DMS53 (cell line): ENCODE data around the gene TLR8.
"Not testable (repeated sequence)": the region's sequence is repeated elsewhere in the genome, so short reads cannot be mapped to it uniquely, and the experiment has no call there.

Source experiments
- DNase-seq: peaks from one replicate; lab custom pipeline; 2025; lab: John Stamatoyannopoulos, UW

TLR8 gene

DNA sequence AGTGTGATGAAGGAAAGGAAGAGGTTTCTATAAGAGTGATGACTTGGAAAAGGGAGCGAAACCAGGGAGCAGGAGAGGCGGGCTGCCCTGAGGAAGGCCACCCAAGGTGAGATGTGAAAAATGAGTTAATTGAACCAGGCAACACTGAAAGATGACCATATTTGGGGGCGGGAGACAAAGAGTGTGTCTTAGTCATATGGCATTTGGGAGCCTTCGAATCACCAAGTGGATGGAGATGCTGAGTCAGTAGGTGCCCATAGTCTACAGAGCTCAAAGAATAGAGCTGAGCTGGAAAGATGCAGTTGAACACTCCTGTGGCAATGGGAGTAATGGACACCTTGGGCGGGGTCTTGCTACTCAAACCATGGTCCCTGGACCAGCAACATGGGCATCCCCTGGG, 8.3 kb upstream of the TLR8 start:
- DNase-seq = no peak

DNA sequence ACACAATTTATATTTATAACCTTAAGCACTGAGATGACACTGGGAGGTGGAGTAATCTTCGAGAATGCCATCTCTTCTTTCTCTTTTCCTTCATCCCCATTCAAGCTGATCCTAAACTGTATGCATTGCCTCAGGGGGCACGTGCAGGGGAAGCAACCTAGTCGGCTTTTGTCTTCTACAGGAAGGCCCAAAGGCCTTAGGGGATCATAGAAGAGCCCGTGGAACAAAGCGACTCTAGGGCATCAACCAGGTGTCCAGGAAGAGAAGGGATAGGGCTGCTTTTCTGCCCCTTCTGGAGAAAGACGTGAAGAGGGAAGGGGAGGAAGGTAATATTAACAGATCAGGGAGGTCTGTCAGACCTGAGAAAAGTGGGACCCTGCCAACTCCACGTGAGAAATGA, 6.9 kb upstream of the TLR8 start:
- DNase-seq = no peak

DNA sequence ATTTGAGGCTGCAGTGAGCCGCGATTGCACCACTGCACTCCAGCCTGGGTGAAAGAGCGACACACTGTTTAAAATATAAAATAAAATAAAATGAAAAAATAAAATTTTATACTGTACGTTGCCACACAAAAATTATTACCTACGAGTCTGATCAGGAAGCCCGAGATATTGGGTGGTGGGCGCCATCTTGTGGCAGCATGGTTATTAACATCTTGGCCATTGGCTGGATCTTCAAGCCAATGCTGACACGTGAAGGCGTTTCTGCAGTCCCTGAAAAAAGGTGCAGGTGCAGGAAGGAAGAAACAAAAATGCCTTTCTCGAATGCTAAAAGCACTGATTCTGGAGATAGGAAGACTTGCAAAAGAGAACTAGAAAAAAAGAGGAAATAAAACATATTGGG, 4.9 kb upstream of the TLR8 start:
- DNase-seq = peak; percentile 61

DNA sequence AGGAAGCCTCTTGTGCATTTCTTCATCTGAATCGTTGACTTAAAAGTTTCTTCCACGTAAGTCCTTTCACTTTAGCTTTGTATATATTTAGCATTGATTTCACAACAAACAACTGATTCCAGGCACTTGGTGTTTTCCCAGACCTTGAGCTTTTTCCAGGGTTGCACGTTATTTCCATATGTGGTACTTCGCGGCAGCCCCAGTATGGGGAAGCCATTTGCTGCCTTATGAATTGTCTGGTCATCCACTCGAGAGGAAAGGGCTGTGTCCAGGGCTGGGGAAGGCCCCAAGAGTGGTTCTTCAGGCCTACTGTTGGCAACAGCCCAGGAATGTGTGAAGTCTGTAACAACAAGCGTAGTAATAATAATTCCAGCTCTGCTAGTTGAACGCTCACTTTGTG, 2.8 kb upstream of the TLR8 start:
- no peak for DNase-seq

DNA sequence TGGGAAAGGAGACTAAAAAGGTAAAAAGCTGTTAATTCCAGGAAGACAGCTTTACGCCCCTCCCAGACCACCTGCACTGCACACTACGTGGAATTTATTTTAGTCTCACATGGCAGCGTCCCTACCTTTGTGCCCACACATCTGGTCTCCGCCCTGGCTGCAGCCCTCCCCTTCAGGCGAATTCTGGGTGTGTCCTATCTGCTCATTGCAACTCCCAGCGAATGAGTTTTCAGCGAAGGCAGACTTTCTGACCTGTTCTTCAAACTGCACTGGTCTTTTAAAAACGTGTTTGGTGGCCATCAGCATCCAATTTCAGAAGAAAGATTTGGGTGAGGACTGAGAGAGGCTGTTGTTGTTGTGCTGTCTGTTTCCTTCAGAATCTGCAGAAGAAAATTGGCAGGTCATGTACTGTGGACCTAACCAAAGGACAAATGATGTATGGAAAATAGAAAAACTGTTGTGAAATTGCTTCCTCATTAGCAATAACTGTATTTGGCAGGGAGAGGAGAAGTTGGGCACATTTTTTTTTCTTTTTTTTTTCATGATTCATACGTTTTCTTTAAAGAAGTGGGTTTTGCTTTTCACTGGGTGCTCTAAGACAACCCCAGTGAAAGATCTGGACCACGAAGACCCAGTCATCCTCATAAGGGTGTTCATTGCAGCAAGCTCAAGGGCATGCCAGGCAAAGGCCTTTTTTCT, 4.2 kb downstream of the TLR8 start:
- DNase-seq = no peak

DNA sequence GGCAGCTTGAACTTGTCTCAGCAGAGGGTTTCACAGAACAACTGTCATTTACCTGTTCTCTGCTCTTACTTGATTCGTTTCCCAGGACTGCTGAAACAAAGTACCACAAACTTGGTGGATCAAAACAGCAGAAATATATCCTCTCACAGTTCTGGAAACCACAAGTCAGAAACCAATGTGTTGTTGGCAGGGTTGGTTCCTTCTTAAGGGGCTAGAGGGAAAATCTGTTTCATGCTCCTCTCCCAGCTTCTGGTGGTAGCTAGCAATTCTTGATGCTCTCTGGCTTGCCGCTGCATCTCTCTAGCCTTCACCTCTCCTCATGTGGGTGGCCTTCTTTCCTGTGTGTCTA, 4.7 kb downstream of the TLR8 start:
- no peak for DNase-seq

DNA sequence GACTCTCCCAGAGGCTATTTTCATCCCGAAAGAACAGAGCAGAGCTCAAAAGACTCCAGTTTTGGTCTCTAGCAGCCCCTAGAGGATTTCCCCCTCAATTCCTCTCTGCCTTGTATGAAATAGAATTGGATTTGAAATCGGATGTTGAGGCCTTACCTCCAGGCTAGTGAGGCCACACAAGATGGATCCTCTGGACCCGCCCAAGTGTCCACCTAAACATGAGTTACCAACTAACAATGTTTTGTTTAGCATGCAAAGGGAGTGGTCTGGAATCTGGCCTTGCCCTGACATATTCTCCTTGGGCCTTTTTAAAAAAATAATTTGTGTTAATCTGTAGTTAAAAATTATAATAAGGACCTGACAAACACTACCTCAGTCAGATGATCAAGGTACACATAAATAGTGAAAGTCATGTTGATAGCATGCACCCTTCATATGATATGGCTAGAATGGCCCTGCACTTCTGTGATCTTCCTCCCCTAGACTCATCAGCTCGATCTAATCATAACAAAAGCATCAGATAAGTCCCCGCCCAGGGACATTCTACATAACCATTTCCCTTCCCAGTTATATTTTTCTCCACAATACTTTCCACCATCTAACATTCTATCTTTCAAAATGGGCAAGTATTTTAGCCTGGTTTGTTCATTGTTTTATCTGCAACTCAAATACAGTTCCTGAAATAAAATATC, 6.5 kb downstream of the TLR8 start:
- DNase-seq = no peak

DNA sequence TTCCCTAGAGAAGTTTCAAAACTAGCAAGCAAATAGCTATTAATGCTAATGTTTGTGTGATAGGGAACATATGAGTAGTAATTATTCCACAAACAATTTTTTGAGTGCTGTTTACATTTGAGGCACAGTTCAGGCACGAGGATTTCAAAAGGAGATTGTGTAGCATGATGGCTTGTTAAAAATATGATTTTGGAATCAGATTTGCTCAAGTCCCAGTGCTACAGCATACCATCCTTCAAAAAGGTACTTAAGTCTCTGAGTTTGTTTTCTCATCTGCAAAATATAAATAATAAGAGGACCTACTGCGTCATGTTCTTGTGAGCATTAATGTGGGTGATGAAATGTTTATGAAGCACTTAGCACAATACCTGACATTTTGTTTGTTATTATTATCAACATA, 11.3 kb downstream of the TLR8 start:
- DNase-seq = peak; percentile 62

DNA sequence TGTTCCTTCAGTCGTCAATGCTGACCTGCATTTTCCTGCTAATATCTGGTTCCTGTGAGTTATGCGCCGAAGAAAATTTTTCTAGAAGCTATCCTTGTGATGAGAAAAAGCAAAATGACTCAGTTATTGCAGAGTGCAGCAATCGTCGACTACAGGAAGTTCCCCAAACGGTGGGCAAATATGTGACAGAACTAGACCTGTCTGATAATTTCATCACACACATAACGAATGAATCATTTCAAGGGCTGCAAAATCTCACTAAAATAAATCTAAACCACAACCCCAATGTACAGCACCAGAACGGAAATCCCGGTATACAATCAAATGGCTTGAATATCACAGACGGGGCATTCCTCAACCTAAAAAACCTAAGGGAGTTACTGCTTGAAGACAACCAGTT, 12.6 kb downstream of the TLR8 start:
- no peak for DNase-seq

DNA sequence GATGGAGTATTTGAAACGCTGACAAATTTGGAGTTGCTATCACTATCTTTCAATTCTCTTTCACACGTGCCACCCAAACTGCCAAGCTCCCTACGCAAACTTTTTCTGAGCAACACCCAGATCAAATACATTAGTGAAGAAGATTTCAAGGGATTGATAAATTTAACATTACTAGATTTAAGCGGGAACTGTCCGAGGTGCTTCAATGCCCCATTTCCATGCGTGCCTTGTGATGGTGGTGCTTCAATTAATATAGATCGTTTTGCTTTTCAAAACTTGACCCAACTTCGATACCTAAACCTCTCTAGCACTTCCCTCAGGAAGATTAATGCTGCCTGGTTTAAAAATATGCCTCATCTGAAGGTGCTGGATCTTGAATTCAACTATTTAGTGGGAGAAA, 13.2 kb downstream of the TLR8 start:
- no peak for DNase-seq

DNA sequence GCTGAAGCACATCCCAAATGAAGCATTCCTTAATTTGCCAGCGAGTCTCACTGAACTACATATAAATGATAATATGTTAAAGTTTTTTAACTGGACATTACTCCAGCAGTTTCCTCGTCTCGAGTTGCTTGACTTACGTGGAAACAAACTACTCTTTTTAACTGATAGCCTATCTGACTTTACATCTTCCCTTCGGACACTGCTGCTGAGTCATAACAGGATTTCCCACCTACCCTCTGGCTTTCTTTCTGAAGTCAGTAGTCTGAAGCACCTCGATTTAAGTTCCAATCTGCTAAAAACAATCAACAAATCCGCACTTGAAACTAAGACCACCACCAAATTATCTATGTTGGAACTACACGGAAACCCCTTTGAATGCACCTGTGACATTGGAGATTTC, 14.6 kb downstream of the TLR8 start:
- no peak for DNase-seq

DNA sequence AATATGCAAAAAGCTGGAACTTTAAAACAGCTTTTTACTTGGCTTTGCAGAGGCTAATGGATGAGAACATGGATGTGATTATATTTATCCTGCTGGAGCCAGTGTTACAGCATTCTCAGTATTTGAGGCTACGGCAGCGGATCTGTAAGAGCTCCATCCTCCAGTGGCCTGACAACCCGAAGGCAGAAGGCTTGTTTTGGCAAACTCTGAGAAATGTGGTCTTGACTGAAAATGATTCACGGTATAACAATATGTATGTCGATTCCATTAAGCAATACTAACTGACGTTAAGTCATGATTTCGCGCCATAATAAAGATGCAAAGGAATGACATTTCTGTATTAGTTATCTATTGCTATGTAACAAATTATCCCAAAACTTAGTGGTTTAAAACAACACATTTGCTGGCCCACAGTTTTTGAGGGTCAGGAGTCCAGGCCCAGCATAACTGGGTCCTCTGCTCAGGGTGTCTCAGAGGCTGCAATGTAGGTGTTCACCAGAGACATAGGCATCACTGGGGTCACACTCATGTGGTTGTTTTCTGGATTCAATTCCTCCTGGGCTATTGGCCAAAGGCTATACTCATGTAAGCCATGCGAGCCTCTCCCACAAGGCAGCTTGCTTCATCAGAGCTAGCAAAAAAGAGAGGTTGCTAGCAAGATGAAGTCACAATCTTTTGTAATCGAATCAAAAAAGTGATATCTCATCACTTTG, 15.6 kb downstream of the TLR8 start:
- no peak for DNase-seq

DNA sequence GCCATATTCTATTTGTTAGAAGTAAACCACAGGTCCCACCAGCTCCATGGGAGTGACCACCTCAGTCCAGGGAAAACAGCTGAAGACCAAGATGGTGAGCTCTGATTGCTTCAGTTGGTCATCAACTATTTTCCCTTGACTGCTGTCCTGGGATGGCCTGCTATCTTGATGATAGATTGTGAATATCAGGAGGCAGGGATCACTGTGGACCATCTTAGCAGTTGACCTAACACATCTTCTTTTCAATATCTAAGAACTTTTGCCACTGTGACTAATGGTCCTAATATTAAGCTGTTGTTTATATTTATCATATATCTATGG, 16.1 kb downstream of the TLR8 start:
- DNase-seq = no peak

DNA sequence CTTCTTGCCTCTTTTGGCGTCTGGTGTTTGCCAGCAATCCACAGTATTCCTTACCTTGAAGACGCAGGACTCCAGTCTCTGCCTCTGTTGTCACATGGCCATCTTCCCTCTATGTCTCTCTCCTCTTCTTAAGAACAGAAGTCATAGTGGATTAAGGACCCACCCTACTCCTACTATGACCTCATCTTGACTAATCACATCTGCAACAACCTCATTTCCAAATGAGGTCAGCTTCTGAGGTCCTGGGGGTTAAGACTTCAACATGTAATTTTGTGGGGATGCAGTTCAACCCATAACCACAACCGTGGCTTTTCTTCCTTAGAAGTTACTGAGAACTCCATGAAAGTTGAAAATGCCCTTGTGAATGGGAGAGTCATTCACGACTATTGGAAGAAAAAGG, 23.3 kb downstream of the TLR8 start:
- no peak for DNase-seq

DNA sequence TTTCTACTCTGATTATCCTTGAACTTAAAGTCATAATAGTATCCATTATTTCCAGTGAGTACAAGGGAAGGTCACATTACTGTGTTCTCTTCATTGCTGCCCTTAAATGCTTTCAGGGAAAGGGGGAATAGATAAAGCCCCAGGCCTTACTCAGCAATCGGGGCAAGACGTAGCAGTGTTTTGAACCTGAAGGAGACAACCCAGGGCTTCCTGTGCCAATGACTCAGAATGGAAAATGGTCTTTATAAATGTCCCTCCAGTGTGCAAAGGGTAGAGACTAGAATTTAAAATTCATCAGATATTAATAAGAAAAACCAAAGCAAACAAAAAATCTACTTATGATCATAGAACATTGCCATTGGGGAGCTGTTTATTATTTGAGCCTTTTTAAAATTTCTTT, 23.7 kb downstream of the TLR8 start:
- no peak for DNase-seq

DNA sequence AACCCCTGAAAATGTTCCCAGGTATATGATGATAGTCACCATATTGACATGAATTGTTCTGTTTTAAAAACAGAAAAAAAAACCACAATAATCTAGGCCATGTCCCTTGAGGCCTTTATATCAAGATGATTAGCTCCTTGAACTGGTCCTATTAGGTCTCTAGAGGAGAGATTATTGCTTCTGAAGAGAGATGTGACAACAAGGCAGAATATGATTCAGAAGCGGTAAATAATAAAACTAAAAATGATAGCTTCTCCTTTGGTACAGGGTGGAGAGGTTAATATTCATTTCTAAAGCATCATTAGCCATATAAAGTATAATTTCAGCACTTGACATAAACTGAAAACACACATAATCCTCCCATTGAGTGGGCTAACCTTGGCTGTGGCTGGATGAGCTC, 25.8 kb downstream of the TLR8 start:
- no peak for DNase-seq

DNA sequence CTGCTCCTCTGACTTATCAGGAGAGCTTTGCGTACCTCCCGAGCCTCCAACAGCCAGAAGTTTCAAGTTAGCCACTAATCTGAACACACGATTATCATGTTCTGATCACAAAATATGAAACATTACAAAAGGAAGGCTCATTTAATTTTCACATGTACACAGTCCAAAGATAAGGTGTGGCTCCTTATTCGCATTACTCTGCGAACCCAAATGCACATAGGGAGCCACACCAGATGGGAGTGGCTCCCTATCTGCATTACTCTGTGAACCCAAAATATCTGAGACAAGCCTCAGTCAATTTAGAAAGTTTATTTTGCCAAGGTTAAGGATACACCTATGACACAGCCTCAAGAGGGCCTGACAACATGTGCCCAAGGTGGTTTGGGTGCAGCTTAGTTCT, 28.4 kb downstream of the TLR8 start:
- DNase-seq = no peak

DNA sequence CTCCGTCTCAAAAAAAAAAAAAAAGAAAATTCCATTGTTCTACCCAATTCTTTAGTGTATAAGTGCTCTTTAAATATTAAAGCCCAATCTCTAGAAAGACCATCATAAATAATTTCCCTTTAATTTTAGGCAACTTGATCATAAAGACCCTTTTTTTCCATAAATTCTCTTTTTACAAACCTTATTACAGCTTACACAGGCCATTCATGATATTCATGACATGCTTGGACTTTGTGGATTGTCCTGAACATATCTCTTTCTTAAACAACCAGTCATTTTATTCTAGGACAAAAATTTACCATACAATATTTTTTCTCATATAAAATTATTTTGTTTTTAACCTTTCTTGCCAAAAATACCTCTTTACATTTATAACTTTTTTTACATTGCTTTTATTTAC, 30.5 kb downstream of the TLR8 start:
- DNase-seq = peak; percentile 24

DNA sequence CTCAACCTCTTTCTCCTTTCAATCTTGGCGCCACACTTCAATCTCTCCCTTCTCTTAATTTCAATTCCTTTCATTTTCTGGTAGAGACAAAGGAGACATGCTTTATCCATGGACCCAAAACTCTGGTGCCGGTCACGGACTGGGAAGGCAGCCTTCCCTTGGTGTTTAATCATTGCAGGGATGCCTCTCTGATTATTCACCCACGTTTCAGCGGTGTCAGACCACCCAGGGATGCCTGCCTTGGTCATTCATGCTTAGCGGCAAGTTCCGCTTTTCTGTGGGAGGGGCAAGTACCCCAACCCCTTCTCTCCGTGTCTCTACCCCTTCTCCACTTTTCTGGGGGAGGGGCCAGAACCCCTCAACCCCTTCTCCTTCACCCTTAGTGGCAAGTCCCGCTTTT, 34.1 kb downstream of the TLR8 start:
- not testable (repeated sequence) for DNase-seq

DNA sequence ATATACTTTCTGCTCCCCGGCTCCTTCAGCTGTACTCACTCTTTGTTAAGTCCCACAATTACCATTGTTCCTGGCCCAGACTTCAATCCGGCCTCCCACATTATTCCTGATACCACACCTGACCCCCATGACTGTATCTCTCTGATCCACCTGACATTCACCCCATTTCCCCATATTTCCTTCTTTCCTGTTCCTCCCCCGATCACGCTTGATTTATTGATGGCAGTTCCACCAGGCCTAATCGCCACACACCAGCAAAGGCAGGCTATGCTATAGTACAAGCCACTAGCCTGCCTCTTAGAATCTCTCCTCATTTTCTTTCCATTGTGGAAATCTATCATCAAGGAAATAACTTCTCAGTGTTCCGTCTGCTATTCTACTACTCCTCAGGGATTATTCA, 37.2 kb downstream of the TLR8 start:
- DNase-seq = not testable (repeated sequence)

DNA sequence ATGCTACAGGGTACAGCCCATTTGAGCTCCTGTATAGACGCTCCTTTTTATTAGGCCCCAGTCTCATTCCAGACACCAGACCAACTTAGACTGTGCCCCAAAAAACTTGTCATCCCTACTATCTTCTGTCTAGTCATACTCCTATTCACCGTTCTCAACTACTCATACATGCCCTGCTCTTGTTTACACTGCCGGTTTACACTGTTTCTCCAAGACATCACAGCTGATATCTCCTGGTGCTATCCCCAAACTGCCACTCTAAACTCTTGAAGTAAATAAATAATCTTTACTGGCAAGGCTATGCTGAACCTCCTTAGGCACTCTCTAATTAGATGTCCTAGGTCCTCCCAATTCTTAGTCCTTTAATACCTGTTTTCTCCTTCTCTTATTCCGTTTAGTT, 38.0 kb downstream of the TLR8 start:
- not testable (repeated sequence) for DNase-seq

DNA sequence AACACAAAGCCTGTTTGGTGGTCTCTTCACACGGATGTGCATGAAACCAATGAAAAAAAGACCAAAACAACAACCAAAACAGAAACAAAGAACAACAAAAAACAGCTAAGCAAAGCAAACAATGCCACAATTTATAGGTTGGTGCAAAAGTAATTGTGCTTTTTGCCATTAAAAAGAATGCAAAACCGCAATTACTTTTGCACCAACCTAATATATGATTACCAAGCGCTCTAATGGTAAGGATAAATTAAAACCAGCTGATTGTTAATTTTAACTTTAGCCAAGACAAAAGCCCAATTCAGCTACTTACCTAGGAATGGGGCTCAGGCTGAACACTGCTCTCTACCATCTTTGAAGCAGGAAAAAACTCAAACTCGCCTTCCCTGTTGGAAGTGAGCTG, 39.1 kb downstream of the TLR8 start:
- DNase-seq = no peak

DNA sequence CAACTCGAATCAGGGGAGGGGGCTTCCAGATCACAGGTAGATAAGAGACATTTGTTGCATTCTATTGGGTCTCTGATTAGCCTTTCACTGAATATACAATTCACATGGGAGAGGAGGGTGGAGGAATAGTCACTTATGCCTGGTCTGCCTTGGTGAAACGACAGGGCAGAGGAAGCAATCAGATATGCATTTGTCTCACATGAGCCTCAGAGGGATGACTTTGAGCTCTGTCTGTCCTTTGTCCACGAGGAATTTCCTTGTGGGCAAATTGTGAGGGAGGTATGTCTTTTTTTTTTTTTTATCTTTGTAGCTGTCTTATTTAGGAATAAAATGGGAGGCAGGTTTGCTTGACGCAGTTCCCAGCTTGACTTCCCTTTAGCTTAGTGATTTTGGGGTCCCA, 40.0 kb downstream of the TLR8 start:
- DNase-seq = no peak
